ENCODE results near the gene STRADA.

GRCh38 chr17:63685041-63685440 lies 56.6 kb downstream of the STRADA start:
- TF ChIP-seq, protein P1, sequence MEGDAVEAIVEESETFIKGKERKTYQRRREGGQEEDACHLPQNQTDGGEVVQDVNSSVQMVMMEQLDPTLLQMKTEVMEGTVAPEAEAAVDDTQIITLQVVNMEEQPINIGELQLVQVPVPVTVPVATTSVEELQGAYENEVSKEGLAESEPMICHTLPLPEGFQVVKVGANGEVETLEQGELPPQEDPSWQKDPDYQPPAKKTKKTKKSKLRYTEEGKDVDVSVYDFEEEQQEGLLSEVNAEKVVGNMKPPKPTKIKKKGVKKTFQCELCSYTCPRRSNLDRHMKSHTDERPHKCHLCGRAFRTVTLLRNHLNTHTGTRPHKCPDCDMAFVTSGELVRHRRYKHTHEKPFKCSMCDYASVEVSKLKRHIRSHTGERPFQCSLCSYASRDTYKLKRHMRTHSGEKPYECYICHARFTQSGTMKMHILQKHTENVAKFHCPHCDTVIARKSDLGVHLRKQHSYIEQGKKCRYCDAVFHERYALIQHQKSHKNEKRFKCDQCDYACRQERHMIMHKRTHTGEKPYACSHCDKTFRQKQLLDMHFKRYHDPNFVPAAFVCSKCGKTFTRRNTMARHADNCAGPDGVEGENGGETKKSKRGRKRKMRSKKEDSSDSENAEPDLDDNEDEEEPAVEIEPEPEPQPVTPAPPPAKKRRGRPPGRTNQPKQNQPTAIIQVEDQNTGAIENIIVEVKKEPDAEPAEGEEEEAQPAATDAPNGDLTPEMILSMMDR (IDR thresholded peaks at IDR 0.05) = no peak
- TF ChIP-seq POLR2AphosphoS5 (IDR thresholded peaks at IDR 0.05) (no peak), POLR2A (IDR thresholded peaks at IDR 0.05) (no peak)

Measured in suprapubic skin (tissue), 4 donors.